ENCODE data around the gene GHRHR. TPM values are rescaled to one million over a fixed set of nuclear protein-coding genes. Genes with fewer than 3 reads are reported as not detected.

Gene GHRHR
- total RNA-seq, 6 donors from 2014 or later = 0.67 to 3.1 (median 1.1) TPM; not detected in 2

DNA sequence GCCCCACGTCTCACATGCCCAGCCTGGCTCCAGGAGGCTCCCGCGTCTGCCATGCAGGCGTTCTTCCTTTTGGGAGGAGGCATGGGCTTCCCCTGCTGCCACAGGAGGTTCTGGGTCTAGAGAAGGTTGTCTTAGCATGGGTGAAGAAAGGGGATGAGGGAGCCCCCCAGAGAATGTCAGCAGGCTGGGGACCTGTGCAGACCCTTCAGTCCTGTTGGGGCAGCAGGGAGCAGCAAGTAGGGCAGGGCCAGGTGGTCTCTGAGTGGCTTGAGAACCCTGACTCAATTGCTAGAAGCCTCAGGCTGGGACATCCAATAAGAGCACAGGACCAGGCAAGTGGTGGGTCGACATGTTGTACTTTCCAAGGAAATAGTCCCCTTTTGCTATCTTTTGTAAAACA lies 54.0 kb downstream of the GHRHR start:
- H3K27me3 ChIP-seq = no peaks in the 10 kb centered on the region
- no peak overlapping the region for H3K27ac ChIP-seq
- H3K4me1 ChIP-seq = no peaks in the 10 kb centered on the region
- H3K9me3 ChIP-seq = no peaks in the 10 kb centered on the region
- H3K4me3 ChIP-seq = no peak overlapping the region
- no peak for TF ChIP-seq POLR2A (IDR thresholded peaks at IDR 0.05)
- no peak for TF ChIP-seq EP300 (IDR thresholded peaks at IDR 0.05)
- TF ChIP-seq POLR2AphosphoS5 (IDR thresholded peaks at IDR 0.05) = no peak
- no peak for TF ChIP-seq CTCF (IDR thresholded peaks at IDR 0.05)
- 85 to 87% methylated on average over 5 of the region's 5 CpGs for WGBS, 2 donors
- no peaks in the 10 kb centered on the region for H3K36me3 ChIP-seq
- DNase-seq (no peak), ATAC-seq (ENCODE audit: low FRiP score in 2 of 2) (no peak)

GRCh38 chr7:31019509-31019908 lies 55.8 kb downstream of the GHRHR start:
- H3K4me3 ChIP-seq = no peak overlapping the region

DNA sequence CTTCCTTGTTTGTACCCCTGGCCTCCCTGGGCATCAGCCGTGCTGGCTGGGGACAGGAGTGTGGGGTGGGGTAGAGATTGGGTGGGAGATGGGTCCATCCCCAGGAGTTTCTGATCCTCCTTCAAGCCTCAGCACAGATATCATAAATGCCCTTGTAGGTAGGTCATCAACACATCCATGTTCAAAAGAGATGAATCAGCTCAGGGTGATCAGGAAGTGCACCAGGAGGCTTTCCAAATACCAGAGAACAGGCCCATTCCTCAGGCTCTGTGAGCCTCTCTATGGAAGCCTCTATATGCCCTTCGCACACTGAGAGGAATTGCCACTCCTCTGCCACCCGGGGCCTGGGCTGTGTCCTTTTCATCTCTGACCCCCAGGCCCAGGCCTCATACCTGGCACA lies 56.4 kb downstream of the GHRHR start:
- 82 to 95% methylated on average over 2 to 3 of the region's 3 CpGs for WGBS, 2 donors
- Histone ChIP-seq H3K36me3 (no peaks in the 10 kb centered on the region), H3K4me1 (no peaks in the 10 kb centered on the region), H3K4me3 (no peak overlapping the region), H3K9me3 (no peaks in the 10 kb centered on the region), H3K27ac (no peak overlapping the region), H3K27me3 (no peaks in the 10 kb centered on the region)
- no peak for DNase-seq
- TF ChIP-seq POLR2A (IDR thresholded peaks at IDR 0.05) (no peak), POLR2AphosphoS5 (IDR thresholded peaks at IDR 0.05) (no peak)
- no peak for ATAC-seq (ENCODE audit: low FRiP score in 2 of 2)

More at GRCh38 chr7:31019509-31019908, 55.8 kb downstream of the GHRHR start:
- no peak overlapping the region for H3K27ac ChIP-seq
- no peak for ATAC-seq (ENCODE audit: low FRiP score in 2 of 2)
- no peaks in the 10 kb centered on the region for H3K36me3 ChIP-seq
- DNase-seq = no peak
- H3K27me3 ChIP-seq = no peaks in the 10 kb centered on the region
- H3K4me1 ChIP-seq = no peaks in the 10 kb centered on the region
- WGBS, 2 donors = 67 to 71% methylated on average over 1 of the region's 1 CpG
- TF ChIP-seq EP300 (IDR thresholded peaks at IDR 0.05) (no peak), POLR2AphosphoS5 (IDR thresholded peaks at IDR 0.05) (no peak), CTCF (IDR thresholded peaks at IDR 0.05) (no peak), POLR2A (IDR thresholded peaks at IDR 0.05) (no peak)
- no peaks in the 10 kb centered on the region for H3K9me3 ChIP-seq

DNA sequence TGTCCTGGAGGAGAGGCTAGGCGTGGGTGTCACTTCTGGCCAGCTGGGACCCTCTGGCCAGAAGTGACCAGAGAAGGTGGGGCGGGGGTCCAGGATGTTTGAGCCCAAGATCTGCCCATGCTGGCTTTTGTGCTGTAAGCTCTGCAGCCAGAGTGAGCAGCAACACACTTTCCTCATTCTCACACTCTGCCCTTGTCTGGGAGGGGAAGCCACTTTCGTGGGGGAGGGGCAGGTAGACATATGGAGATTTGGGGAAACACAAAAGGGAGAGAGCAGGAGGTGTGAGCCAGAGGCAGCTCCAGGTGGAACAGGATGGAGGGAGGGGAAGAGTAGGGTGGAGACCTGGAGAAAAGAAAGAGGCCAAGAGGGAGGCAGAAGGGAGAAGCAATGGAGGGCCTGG lies 56.9 kb downstream of the GHRHR start:
- no peak overlapping the region for H3K27ac ChIP-seq
- no peak overlapping the region for H3K4me3 ChIP-seq
- 68 to 72% methylated on average over 2 to 3 of the region's 3 CpGs for WGBS, 2 donors
- no peak for TF ChIP-seq EP300 (IDR thresholded peaks at IDR 0.05)
- no peak for TF ChIP-seq CTCF (IDR thresholded peaks at IDR 0.05)
- no peak for TF ChIP-seq POLR2AphosphoS5 (IDR thresholded peaks at IDR 0.05)
- TF ChIP-seq POLR2A (IDR thresholded peaks at IDR 0.05) = no peak
- H3K4me1 ChIP-seq = no peaks in the 10 kb centered on the region
- DNase-seq (no peak), ATAC-seq (ENCODE audit: low FRiP score in 2 of 2) (no peak)
- no peaks in the 10 kb centered on the region for H3K36me3 ChIP-seq
- H3K9me3 ChIP-seq = no peaks in the 10 kb centered on the region
- H3K27me3 ChIP-seq = no peaks in the 10 kb centered on the region

DNA sequence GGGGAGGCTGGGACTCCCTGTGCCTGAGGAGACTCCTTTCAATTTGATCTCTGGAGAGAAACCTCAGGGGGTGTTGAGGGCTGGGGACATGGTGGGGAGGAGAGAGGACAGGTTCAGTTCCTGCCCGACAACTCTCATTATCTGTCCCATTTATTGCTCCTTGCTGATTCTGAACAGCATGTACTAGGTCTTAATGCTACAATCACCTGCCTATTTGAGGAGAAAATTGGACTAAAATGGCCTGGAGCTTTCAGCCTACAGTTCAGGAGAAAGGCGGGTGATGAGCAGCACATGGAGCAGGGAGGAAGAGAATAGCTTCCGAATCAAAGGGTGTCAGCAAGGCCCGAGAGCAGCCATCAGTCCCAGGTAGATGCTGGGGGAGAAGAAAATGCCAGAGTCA lies 58.4 kb downstream of the GHRHR start:
- H3K27me3 ChIP-seq = no peaks in the 10 kb centered on the region
- H3K27ac ChIP-seq = no peak overlapping the region
- H3K36me3 ChIP-seq = no peaks in the 10 kb centered on the region
- DNase-seq (no peak), ATAC-seq (ENCODE audit: low FRiP score in 2 of 2) (no peak)
- H3K4me1 ChIP-seq = peaks cover 0 to 4% (median 2%) of the 10 kb centered on the region in 4 donors
- H3K9me3 ChIP-seq = no peaks in the 10 kb centered on the region
- TF ChIP-seq CTCF (IDR thresholded peaks at IDR 0.05) = no peak
- no peak for TF ChIP-seq POLR2A (IDR thresholded peaks at IDR 0.05)
- TF ChIP-seq EP300 (IDR thresholded peaks at IDR 0.05) = no peak
- no peak for TF ChIP-seq POLR2AphosphoS5 (IDR thresholded peaks at IDR 0.05)
- WGBS, 2 donors = 92 to 93% methylated on average over 4 of the region's 4 CpGs
- H3K4me3 ChIP-seq = no peak overlapping the region
